ENCODE results near the gene TRIM41. TPM values are rescaled to one million over a fixed set of nuclear protein-coding genes. Genes with fewer than 3 reads are reported as not detected.

Gene TRIM41
- total and polyA plus RNA-seq, 9 of the 15 experiments (the other 6 are each of a cell fraction or from before 2014, with no cell fraction given) = 1.8 to 47.6 (median 20.9) TPM

DNA sequence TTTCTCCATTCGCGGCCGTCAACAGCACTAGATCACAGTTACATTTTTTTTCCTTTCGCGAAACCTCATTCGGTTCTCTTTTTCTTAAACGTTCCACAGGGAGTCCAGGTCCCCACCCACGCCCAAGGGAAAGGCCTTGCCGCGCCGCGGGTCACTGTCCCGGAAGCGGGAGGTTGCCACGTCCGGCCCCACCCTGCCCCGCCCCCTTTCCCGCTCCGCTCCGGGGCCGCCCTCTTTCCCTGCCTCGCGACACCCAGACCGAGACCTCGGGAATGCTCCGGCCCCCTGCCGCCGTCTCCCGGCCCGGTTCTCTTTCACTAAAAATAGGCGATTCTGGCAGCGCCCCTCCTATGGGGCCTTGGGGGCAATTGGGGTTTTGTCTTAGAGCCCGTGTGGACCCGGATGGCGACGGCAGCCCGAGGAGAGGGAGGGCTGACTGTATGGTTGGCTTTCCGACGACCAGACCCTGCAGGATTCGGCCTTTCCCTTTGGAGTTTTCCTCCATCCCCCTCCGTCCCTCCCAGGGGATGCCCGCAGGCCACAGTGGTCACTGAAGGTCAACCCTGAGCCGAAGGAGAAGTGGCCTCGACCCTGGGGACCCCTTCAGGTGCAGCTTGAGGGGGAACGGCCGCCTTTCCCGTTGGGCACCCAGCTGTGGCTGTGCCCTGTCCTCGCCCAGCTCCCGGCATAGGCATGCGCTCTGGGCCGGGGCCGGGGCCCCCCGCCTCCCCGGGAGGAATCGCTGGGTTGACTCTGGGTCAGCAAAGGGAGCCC lies 23.4 kb downstream of the TRIM41 start (continued):
- TF ChIP-seq RFX1 (IDR thresholded peaks at IDR 0.05) (no peak), CXXC5 (CRISPR knock-in tag; IDR thresholded peaks at IDR 0.05) (peak; percentile 68), CEBPB (tag; IDR thresholded peaks at IDR 0.05) (no peak), BHLHE40 (IDR thresholded peaks at IDR 0.05; ENCODE audit: low read length) (no peak), GTF2E2 (tag; IDR thresholded peaks at IDR 0.05) (no peak), RBFOX2 (IDR thresholded peaks at IDR 0.05; ENCODE audit: low read depth, low read length) (peak; percentile 88), FOXJ3 (CRISPR knock-in tag; IDR thresholded peaks at IDR 0.05) (no peak), NR1H2 (CRISPR knock-in tag; IDR thresholded peaks at IDR 0.05) (no peak), NFE2L1 (tag; IDR thresholded peaks at IDR 0.05; ENCODE audit: borderline replicate concordance, low read depth) (no peak), MAFG (tag; conservative IDR thresholded peaks at IDR 0.05) (no peak), PCBP2 (IDR thresholded peaks at IDR 0.05; ENCODE audit: low read depth, low read length, poor library complexity, severe bottlenecking) (no peak), THRB (CRISPR knock-in tag; conservative IDR thresholded peaks at IDR 0.05) (no peak), ZNF274 (IDR thresholded peaks at IDR 0.05; ENCODE audit: borderline replicate concordance, low read depth, low read length) (no peak), ID3 (CRISPR knock-in tag; IDR thresholded peaks at IDR 0.05) (no peak), ID3 (tag; IDR thresholded peaks at IDR 0.05) (no peak), TBP (optimal IDR thresholded peaks at IDR 0.05; ENCODE audit: low read depth, low read length) (peak; percentile 61)
- TF ChIP-seq, protein P1, sequence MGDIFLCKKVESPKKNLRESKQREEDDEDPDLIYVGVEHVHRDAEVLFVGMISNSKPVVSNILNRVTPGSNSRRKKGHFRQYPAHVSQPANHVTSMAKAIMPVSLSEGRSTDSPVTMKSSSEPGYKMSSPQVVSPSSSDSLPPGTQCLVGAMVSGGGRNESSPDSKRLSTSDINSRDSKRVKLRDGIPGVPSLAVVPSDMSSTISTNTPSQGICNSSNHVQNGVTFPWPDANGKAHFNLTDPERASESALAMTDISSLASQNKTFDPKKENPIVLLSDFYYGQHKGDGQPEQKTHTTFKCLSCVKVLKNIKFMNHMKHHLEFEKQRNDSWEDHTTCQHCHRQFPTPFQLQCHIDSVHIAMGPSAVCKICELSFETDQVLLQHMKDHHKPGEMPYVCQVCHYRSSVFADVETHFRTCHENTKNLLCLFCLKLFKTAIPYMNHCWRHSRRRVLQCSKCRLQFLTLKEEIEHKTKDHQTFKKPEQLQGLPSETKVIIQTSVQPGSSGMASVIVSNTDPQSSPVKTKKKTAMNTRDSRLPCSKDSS (IDR thresholded peaks at IDR 0.05; ENCODE audit: low read depth, partially characterized antibody) = no peak
- TF ChIP-seq, protein P2, sequence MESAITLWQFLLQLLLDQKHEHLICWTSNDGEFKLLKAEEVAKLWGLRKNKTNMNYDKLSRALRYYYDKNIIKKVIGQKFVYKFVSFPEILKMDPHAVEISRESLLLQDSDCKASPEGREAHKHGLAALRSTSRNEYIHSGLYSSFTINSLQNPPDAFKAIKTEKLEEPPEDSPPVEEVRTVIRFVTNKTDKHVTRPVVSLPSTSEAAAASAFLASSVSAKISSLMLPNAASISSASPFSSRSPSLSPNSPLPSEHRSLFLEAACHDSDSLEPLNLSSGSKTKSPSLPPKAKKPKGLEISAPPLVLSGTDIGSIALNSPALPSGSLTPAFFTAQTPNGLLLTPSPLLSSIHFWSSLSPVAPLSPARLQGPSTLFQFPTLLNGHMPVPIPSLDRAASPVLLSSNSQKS (CRISPR knock-in tag; IDR thresholded peaks at IDR 0.05) = no peak
- TF ChIP-seq, protein P3, sequence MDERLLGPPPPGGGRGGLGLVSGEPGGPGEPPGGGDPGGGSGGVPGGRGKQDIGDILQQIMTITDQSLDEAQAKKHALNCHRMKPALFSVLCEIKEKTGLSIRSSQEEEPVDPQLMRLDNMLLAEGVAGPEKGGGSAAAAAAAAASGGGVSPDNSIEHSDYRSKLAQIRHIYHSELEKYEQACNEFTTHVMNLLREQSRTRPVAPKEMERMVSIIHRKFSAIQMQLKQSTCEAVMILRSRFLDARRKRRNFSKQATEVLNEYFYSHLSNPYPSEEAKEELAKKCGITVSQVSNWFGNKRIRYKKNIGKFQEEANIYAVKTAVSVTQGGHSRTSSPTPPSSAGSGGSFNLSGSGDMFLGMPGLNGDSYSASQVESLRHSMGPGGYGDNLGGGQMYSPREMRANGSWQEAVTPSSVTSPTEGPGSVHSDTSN (CRISPR knock-in tag; IDR thresholded peaks at IDR 0.05; ENCODE audit: low read depth) = no peak
- TF ChIP-seq, protein P3 (tag; conservative IDR thresholded peaks at IDR 0.05; ENCODE audit: low read depth) = no peak

All from K562 (cell line).